HG03060 (cell line): ENCODE data around the gene SBF2.
"Not testable (repeated sequence)": the region's sequence is repeated elsewhere in the genome, so short reads cannot be mapped to it uniquely, and the experiment has no call there.

Experiments used
- ATAC-seq: cut with Tn5 transposase; IDR thresholded peaks from one replicate; pipeline ENCODE4 v1.9.1; 2021; ENCODE audit warnings: low read depth, moderate number of reproducible peaks; ENCODE audit not compliant: unreplicated experiment

Gene SBF2

DNA sequence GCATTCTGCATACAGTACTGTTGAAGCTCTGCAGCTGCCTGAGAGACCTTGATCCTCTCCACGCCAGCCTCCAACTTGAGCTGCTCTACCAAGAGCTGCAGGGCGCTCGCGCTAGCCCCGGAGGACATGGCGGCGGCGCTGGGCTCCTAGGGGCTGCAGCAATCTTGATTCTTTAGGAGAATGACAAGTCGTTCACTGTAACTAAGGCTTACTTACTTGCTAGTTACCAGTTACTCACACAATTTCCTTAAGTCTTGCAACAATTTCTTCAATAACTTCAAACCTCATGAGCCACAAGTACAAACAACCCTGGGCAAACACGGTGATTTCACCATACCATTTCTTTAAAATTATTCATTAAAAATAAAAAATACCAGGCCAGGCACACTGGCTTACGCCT, 21.9 kb downstream of the SBF2 start:
- no peak for ATAC-seq

DNA sequence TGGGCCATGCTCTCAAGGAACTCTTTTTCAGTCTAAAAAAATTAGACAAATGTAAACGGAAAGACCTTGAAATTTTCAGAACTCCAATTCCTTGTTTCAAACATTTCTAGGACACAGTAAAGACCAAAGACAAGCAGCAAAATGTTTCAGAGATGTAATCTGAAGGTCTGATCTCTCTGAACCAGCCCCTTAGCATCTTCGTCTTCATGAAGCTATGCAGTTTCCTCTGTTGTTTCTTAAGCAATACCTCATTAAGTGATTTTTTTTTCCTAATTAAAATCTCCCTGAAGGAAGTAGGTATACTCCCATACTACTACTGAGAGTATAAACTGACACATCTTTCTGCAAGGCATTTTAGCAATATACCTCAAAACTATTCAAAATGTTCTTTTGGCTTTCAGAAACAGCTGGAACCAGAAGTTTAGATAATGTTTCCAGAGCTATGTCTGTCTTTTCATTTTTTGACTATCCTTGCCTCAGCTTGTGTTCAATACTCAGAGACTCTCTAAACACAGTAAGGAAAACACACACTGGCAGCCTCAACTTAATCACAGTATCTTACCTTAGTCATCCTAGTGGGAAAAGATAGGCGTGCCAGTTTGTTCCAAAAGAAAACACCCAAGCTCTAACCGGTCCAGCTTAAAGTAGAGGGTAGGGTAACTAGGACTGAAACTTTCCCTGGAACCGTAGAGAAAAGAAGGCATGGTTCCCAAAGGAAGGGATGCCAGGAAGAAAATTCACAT, 25.1 kb downstream of the SBF2 start:
- no peak for ATAC-seq

DNA sequence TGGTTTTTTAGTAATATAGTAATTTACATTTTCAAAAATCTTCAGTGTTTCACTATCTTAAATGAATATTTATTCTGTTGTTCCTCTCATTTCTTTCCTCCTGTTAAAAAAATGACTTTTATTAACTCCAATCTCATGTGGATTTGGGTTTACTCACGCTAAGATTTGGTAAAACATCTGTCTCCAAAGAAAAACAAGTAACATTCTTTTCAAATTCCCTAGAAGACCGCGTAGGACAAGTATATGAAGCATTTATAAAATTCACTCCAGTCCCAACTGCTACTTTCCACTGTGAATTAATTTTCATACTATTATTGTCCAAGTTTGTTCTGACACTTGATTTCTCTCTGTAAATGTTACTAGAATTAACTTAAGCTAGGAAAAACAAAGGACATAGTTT, 26.2 kb downstream of the SBF2 start:
- no peak for ATAC-seq

DNA sequence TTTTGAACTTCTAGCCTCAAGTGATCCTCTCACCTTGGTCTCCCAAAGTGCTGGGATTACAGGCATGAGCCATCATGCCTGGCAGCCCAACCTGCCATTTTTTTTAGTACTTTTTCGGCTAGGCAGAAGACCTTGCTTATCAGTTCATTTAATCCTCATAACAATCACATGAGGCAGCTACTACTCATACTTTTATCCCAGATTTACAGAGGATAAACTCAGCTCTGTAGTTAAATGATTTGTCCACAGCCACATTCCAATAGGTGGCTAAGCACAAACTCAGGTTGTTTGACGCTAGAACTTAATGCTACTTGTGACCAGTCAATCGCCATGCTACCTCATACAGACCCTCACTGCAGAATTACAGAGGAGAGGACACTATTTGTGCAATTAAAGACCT, 28.1 kb downstream of the SBF2 start:
- ATAC-seq, result no peak

DNA sequence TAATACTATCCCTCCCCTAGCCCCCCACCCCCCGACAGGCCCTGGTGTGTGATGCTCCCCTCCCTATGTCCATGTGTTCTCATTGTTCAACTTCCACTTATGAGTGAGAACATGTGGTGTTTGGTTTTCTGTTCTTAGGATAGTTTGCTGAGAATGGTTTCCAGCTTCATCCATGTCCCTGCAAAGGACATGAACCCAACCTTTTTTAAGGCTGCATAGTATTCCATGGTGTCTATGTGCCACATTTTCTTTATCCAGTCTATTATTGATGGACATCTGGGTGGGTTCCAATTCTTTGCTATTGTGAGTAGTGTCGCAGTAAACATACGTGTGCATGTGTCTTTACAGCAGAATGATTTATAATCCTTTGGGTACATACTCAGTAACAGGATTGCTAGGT, 29.3 kb downstream of the SBF2 start:
- not testable (repeated sequence) for ATAC-seq

DNA sequence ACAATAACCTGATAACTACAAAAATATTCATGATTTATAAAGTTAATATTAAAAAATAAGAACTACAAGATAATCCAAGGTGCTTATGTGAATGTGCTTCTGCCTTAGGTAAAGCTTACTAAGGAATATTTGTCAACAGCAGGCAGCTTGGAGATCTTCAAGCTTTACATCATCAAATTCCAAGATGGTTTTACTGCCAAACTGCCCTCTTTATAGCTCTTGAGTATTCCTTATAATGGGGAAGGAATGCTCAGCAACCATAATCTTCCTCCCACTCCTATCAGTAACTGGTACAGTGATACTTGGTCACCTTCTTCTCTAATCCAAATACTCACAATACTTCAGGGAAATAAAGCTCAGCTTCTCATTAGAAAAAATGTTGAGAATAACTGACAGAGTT, 30.1 kb downstream of the SBF2 start:
- no peak for ATAC-seq

DNA sequence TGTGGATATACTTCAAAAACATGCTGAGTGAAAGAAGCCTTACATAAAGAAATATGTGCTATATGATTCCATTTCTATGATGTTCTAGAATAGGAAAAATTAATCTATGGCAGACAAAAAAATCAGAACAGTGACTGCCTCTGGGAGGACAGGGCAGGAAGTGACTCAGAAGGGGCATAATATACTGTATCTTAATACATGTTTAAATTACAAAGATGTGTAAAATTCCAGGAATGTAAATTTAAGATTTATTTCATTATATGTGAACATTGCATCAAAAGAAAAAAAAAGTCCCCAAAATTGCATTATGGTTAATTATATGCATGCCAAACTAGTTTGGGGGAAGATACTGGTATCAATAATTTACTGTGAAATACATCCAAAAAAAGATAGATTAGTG, 32.2 kb downstream of the SBF2 start:
- no peak for ATAC-seq

DNA sequence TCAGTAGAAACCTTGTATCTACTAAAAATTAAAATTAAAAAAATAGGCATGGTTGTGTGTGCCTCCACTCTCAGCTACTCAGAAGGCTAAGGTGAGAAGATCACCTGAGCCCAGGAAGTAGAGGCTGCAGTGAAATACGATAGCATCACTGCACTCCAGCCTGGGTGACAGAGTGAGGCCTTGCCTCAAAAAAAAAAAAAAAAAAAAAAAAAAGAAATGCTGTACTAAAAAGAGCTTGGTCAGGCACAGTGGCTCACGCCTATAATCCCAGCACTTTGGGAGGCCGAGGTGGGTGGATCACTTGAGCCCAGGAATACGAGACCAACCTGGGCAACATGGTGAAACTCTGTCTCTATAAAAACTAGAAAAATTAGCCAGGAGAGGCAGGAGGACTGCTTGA, 36.5 kb downstream of the SBF2 start:
- no peak for ATAC-seq

DNA sequence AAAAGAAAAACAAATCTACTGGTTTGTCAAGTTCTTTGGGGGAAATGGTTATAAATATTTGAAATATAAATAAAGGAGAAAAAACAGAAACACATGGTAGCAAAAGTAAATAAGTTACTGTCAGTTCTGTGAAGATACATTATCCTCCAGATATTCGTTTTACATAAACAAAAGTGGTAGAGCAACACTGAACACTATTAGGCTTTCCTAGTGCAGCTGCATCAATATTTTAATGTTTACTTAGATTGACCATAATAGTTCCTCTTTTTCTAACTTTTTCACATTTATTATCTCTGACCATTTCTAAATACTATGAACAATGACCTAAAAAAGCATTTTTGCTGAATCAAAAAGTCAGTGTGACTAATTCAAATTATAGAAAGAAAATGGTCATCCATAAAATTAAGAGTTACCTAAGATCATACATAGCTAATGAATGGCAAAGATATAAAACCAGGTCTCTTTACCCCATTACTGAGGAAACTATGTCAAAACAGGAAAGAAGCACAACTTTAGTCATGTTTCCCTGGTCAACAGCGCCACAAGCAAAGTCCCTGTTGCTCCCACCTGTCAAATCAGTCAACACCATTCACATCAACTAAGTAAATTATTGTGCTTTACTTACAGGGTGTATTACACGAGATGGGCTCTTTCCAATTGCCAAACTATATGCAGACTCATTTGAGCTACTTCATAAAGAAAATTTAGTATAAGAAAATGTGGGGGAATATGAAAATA, 38.5 kb downstream of the SBF2 start:
- no peak for ATAC-seq

DNA sequence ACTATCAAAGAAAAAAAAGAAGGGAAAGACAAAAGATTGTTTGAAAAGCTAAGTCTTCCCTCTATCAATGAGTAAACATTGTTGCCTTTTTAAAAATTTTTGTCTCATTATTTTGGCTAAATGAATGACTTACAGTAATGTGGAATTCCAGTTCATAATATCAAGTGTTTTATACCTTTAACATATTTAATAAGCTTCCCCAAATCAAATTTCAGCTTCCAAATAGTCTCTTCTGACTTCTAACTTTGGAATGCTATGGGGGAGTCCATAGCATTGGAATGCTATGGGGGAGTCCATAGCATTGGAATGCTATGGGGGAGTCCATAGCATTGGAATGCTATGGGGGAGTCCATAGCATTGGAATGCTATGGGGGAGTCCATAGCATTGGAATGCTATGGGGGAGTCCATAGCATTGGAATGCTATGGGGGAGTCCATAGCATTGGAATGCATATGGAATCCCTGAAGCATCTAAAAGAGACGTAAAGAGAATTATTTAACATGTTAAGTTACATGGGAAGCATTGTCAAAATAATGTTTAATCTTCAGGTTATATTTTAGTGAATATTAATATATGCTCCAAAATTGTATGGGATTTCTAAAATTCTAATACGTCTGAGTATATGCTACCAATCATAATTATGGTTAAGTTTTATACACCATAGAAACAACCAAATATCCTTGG, 44.4 kb downstream of the SBF2 start:
- ATAC-seq, result not testable (repeated sequence)

DNA sequence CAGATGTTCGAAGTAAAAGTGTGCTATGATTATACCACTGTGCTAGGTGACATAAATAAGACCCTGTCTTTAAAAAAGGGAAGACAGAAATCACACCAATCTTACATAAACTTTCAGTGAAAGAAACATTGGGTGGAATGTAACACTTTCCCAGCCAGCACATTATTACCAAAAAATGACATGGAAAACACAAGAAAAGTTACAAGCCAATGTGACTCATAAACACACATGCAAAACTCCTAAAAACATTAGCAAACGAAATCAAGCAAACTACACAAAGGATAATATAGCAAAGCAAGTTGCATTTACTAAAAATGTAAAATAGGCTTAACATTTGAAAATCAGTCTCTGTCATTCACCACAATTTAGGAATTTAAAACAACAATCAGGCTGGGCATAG, 47.0 kb downstream of the SBF2 start:
- ATAC-seq, result no peak

DNA sequence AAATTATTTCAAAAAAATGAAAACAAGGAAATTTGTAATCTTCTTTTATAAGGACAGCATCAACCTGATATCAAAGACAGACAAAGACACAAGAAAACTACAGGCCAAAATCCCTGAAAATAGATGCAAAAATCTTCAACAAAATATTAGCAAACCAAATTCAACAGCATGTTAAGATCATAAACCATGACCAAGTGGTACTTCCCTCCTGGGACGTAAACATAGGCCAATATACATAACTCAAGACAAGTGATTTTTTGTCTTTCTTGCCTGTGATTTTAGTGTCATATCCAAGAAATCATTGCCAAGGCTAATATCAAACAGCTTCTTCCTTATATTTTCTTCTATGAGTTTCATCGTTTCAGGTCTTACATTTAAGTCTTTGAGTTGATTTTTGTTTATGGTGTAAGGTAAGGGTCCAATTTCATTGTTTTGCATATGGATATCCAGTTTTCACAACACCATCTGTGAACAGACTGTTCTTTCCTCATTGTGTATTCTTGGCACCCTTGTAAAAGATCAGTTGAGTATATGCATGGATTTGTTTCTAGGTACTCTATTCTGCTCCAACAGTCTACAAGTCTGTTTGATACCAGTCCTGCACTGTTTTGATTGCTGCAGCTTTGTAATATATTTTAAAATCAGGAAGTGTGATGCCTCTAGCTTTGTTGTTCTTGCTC, 50.0 kb downstream of the SBF2 start:
- ATAC-seq, result no peak

DNA sequence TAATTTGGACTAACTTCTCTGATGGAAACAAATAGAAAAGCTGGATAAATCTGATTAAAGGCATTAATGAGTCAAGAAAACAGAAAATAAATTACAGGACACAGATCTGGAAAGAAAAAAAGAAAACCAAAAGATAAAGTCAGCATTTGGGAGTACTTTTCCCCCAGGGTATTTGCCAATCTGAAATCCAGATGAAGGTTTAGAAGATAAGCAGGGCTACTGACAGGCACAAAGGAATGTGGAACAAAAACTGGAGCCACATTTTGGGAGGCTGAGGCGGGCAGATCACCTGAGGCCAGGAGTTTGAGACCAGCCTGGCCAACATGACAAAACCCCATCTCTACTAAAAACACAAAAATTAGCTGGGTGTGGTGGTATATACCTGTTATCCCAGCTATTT, 57.2 kb downstream of the SBF2 start:
- ATAC-seq, result no peak

DNA sequence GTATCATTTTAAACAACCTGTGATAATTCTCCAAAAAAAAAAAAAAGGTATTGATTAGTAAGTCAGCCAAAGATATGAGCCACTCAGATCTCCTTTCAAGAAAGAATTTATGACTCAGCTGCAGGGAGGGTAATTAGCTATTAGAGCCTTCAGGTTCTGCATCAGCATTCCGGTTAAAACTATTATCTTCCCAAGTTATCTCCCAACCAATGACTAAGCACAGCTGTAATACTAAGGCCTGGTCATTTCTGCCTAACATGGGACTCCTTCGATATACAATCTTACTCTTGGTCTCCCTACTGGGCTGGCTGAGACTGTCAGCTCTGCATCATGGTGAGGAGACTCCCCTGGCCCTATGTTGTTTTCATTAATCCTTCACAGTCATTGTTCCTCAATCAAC, 60.4 kb downstream of the SBF2 start:
- no peak for ATAC-seq

DNA sequence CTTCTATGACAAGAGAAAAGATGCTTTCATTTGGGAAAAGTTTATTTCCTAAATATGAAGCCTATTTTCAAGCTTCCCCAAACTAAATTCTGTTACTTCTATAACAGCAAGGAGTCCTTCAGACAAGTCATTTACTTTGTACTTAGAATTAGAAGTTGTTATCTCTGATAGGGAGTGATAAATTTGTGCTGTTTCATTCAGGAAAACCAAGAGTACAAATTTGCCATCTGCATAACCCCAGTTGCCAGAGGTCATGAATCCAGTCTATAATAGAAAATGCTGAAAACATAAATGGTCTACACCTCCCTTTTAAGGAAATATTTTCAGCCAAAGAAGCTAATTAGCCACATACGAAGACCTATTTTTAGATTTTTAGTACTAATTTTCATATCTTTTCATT, 61.3 kb downstream of the SBF2 start:
- no peak for ATAC-seq

DNA sequence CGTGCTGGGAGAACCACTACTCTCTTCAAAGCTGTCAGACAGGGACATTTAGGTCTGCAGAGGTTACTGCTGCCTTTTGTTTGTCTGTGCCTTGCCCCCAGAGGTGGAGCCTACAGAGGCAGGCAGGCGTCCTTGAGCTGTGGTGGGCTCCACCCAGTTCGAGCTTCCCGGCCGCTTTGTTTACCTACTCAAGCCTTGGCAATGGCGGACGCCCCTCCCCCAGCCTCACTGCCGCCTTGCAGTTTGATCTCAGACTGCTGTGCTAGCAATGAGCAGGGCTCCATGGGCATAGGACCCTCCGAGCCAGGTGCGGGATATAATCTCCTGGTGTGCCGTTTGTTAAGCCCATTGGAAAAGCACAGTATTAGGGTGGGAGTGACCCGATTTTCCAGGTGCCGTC, 62.2 kb downstream of the SBF2 start:
- not testable (repeated sequence) for ATAC-seq

DNA sequence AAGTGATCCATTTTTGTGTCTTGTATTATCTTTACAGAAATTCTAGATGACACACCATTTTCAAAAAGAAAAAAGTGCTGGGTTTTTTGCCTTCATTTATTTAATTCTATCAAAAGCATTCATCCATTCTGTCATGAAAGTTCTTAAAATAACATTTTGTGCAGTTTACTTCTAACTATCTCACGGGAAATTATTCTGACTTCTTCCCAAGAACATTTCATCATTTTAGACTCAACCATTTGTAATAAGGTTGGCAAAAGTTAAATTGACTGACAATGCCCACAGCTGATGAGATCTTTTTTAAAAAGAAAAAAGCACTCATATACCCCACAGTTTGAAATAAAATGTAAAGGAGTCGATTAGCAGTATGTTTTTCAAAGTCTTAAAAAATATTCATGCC, 68.5 kb downstream of the SBF2 start:
- no peak for ATAC-seq

DNA sequence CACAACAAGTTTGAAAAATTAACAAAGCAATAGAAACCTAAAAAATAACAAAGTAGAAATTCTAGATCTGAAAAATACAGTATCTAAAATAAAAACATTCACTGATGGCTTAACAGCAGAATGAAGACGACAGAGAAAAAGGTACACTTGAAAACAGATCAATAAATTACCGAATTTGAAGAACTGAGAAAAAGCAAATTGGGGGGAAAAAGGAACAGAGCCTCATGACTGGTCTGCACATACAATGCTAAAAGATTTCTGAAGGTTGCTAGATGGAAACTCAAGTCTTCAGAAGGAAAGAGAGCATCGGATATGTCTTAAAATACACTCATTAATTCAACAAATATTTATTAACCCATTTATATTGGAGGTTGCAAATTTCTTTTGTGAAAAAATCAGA, 71.6 kb downstream of the SBF2 start:
- no peak for ATAC-seq

DNA sequence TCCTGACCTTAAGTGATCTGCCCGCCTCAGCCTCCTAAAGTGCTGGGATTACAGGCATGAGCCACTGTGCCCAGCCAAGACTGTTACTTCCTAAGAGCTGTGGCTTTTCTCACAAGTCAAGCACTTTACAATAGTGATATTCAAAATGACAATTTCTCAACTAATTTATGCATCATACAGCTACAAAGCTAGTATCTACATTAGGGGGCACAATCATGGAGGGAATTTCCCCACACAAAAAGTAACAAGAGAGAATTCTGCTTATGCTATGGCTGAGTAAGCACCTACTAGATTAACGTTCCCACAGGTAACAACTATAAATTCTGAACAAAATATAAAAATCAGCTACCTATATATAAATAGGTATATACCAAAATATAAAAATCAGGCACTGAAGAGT, 72.7 kb downstream of the SBF2 start:
- no peak for ATAC-seq

DNA sequence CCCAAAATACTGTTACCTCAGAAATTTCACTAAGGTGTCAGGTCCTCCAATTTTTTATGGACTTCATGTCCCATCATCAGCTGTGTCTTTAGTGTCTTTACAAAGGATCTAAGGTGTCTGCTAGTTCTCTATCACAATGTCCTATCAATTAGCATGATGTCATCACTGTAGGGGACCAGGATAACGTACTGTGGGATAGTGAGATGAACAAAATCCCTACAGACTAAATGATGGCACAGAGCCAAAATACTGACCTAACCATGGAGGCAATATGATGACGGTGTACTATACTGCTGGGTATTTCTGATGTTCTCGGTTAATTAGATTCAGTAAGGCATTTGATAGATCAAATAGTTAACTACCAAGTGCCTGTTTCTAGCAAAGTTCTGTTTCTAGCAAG, 82.5 kb downstream of the SBF2 start:
- ATAC-seq, result no peak

DNA sequence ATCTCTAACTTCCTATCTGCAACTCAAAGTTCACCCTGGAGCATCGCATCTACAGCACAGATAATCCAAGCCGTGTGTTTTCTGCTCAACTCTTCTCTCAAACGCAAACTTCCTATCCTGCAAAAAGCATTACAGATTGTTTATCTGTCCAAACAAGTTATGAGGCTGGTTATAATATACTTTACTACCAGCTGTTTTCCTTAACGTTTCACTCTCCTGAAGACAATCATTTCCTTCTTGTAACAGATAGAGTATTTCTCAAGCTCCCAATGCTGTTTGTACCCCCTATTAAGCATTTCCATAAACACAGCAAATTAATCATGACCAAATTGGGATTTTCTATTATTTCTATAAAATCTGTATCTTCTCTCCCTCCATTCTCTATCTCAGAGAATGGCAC, 84.7 kb downstream of the SBF2 start:
- no peak for ATAC-seq
